Stimulated activated CD4-positive, alpha-beta T cell treated with anti-CD3 and anti-CD28 coated beads, TNF-alpha, amount 100 ng/mL, for 1 hour (primary cell): ENCODE data around the gene KCNH2.

Experiments
- DNase-seq, 3 donors: peaks; one replicate each; pipeline ENCODE4 v3.0.0-alpha.2; 2020; ENCODE audit warnings: low read depth in 3 of 3, low spot score in 1 of 3

The KCNH2 gene

DNA sequence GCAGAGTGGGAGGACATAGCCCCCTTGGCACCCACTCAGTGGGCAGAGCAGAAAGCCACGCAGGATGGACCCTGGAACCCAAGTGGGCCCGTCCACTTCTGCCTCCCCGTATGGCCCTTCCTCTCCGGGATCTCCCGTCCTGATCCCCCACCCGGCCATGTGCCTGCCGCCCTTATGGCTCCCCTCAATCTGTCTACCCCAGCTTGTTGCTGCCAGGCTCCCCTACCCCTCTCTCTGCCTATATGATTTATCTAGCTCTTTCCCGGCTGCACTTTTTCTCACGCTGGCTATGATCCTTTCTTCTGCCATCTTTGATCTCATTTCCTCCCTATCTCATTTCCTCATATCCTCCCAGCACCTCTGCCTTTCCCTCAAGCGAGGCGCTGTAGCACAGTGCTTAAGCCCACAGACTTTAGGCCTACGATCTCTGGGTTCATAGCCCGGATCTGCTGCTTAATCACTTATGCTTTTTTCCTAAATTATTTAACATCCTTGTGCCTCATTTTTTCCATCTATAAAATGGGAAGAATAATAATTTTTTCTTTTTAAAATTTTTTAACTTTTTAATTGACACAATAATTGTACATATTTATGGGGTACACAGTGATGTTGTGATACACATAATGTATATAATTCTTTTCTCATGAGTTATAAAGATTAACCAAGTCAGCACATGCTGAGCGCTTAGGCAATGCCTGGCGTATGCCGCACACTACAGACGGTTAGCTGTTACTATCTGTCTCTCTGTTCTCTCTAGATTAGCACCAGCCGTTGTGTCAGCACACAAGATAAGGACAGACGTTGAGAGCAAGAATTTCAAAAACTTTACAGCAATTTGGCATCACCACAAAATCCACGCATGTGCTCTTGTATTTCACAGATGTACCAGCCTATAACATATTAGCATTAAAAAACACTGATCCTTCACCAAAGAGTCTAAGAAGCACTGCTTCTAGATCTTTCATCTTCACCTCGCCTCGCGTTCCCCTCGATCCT is 18.1 kb downstream of the KCNH2 start:
- DNase-seq = no peak

- DNase-seq = no peak
Observed at GRCh38 chr7:150959081-150959480, 19.0 kb downstream of the KCNH2 start.

DNA sequence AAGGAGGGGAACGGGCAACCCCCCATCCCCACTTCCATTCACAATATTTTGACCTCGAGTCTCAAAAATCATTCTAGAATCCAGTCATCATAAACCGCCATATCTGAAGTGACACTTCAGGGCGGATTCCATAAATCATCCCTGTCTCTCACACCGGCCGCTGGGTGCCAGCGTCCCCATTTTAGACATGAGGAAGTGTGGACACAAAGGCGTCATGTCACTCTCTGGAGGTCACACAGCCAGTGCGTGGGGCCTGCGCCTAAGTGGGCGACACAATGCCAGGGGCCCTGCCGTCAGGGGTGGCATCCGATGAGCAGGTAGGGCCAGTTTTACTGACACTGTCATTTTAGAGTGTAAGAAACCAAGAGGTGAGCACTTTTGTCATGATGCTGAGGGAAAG is 19.5 kb downstream of the KCNH2 start:
- no peak for DNase-seq

DNA sequence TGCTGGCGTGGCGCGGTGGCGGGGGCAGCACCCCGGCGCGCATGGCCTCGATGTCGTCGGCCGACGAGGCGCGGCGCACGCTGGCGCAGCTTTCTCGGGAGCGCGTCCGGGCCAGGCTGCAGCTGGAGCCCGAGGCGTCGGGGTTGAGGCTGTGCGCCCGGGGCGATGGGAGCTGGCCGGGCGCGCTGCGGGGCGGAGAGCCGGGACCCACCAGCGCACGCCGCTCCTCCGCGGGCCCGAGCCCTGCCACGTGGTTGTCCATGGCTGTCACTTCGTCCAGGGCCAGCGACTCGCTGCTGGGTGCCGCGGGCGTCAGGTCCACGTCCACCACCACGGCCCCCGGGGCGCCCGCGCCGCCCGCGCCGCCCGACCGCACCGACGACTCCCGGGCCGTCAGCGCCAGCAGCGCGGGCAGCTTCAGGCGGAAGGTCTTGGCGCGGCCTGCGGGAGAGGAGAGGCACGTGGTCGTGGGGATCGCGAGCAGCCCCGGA is 20.0 kb downstream of the KCNH2 start:
- DNase-seq = no peak

DNA sequence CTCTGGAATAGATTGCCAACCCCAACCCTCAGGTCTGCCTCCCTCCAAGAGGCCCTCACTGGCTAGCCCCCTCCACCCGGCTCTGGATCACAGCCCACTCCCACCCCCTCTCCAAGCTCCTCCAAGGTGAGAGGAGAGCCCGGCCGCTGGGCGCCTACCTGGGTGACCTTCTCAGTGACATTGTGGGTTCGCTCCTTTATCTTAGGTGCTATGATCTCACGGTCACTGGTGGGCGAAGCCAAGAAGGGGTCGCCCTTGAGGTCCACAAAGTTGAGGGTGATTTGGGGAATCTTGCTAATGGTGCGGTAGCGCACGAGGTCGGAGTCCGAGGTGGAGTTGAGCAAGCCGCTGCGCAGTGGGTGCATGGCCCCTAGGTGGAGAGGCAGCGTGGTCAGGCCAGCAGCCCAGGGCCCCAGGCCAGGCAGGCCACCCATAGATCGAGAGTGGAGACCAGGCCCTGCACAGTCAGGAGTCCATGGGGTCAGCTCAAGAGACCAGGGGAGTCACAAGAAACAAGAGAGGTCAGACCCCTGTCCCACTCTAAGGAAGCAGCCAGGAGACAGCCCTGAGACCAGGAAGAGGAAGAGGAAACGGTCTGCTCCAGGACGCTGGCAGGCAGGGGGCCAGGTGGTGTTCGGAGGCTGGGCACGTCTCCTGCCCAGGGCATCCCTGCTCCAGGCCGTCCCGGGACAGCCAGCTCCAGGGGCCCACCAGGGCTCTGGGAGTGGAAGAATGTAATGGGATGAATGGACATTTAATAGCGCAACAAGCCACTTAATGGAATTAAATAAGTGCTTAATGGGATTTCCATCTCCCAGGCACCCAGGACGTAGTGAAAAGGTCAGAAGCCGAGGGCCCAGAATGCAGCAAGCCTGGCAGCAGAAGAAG is 20.7 kb downstream of the KCNH2 start:
- DNase-seq = no peak

- DNase-seq = no peak
Observed at GRCh38 chr7:150956395-150957132, 21.6 kb downstream of the KCNH2 start.

DNA sequence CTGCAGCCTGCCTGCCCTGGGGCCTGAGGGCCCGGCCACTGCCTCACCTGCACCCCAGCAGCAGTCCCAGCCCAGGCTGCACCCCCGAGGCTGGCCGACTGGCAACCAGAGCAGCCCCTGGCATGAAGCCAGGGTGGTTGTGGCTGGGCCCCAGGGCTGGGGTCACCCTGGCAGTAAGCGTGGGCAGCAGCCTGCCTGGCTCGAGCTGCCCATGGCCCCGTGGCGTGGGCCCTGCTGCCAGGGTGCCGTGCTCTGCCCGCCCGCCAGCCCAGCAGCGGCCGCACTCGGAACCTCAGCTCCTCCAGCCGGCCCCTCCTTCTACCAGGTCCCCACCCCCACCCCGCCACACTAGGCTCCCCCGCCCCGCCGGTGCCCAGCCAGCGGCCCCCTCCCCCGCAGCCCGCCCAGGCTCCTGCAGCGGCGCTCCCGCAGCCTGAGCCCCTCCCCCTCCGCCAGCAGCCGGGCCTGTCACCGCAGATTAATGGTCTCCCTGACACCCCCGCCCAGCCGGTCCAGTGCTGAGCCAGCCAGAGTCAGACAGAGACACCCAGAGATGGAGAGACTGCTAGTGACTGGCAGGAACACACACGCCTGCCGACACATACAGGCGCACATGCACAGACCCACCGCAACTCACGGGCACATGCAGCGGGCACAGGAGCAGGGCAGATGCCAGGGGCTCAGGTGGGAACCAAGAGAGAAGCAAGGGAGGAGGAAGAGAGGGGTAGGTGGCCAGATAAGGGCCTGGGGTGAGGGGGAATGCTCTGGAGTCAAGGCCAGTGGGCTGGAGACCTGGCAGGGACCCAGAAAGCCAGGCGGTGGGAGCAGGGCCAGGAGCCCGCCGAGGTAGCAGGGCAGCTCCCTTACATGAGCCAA is 22.4 kb downstream of the KCNH2 start:
- no peak for DNase-seq

- no peak for DNase-seq
Observed at GRCh38 chr7:150954986-150955518, 23.1 kb downstream of the KCNH2 start.

GRCh38 chr7:150954201-150954985 is 23.7 kb downstream of the KCNH2 start:
- no peak for DNase-seq

DNA sequence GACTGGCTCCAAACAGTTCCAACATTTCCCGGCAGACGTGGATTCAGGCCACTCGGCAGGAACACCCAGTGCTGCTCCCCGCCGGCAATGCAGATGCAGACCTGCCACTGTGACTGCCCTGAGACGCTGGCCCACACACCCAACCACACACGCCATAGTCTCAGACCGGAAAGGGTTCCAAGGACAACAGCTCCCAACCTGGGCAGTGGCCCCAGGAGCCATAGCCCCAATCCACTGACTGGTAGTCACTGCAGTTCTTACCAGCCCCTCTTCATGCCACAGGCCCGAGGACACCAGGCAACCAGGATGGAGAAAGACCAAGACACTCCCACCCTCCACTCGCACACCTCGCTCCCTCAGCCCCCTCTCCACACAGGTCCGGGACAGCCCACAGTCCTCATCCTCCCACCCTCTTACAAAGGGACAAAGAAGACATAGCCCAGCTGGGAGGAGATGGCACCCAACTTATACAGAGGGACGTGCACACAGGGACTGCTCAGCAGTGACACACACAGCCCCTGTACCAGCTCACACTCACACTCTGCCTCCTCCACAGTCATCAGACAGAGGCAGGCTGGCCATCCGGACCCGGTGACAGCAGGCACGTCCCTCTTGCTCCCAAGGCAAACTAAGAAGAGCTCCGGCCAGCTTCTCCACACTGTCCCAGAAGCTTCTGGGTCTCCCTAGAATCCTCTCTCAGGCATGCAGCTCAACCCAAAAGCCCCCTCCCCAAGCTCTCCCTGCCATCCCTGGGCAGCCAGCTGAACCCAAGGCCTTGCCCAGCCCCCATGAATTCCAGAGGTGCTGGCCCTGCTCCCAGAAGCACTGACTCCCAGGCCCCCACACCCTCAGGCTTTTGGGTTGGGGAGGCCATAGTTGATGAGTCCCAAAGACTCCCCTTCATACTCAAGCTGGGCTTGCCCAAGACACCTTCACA is 24.8 kb downstream of the KCNH2 start:
- DNase-seq = no peak

- no peak for DNase-seq
Observed at GRCh38 chr7:150952331-150953050, 25.6 kb downstream of the KCNH2 start.

GRCh38 chr7:150951521-150951920 is 26.6 kb downstream of the KCNH2 start:
- no peak for DNase-seq

DNA sequence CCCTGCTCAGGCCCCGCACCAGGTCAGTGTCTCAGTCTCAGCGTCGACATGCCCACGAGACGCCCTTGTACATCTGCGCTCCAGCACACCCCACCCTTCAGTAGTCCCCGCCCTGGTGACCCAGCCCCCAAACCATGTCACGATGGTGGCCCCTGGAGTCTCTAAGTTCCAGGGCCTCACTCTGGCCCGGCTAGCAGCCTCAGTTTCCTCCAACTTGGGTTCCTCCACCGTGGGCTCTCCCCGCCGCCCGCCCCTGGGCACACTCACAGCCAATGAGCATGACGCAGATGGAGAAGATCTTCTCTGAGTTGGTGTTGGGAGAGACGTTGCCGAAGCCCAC is 27.0 kb downstream of the KCNH2 start:
- no peak for DNase-seq

- DNase-seq = no peak
Observed at GRCh38 chr7:150950496-150951180, 27.5 kb downstream of the KCNH2 start.

DNA sequence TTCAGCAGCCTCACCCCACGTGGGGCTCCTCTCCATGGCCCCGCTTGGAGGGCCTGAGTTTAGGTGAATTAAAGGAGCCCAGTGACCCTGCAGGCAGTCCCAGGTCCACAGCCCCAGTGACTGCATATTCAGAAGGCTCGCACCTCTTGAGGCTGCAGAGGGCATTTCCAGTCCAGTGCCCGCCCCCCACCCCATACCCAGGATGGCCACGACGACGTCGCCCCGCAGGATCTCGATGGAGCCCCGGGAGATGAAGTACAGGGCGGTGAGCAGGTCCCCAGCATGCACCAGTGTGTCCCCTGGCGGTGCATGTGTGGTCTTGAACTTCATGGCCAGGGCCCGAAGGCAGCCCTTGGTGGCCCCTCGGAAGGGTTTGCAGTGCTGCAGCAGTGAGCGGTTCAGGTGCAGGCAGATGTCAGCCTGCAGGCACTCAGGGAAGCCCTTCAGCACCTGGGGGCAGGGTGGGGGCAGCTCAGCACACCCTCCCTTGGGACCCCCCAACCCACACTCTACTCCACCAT is 28.1 kb downstream of the KCNH2 start:
- DNase-seq = no peak

DNA sequence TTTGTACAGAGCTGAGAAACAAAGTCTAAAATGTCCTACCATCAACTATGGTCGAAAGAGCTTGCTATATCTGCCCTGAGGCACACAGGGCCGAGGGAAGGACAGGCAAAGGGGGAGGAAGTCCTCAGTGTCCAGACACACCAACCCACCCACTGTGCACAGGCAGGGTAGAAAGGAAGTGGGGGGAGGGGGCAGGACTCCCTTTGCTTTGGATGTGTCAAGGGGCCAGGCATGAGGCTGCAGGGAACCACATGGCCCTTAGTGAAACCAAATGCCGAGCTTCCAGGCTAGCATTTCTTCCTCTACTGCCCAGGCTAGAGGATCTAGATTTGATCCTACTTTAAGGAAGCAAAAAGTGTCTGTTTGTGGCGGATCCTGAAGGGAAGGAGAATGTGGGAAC is 28.6 kb downstream of the KCNH2 start:
- no peak for DNase-seq
